ENCODE results near the gene ZBTB4. TPM values are rescaled to one million over a fixed set of nuclear protein-coding genes. Genes with fewer than 3 reads are reported as not detected.

Gene ZBTB4, protein sequence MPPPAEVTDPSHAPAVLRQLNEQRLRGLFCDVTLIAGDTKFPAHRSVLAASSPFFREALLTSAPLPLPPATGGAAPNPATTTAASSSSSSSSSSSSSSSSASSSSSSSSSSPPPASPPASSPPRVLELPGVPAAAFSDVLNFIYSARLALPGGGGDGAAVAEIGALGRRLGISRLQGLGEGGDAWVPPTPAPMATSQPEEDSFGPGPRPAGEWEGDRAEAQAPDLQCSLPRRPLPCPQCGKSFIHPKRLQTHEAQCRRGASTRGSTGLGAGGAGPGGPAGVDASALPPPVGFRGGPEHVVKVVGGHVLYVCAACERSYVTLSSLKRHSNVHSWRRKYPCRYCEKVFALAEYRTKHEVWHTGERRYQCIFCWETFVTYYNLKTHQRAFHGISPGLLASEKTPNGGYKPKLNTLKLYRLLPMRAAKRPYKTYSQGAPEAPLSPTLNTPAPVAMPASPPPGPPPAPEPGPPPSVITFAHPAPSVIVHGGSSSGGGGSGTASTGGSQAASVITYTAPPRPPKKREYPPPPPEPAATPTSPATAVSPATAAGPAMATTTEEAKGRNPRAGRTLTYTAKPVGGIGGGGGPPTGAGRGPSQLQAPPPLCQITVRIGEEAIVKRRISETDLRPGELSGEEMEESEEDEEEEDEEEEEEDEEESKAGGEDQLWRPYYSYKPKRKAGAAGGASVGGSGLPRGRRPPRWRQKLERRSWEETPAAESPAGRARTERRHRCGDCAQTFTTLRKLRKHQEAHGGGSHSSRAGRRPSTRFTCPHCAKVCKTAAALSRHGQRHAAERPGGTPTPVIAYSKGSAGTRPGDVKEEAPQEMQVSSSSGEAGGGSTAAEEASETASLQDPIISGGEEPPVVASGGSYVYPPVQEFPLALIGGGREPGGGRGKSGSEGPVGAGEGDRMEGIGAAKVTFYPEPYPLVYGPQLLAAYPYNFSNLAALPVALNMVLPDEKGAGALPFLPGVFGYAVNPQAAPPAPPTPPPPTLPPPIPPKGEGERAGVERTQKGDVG
- 27.8 and 44.8 TPM in 2 replicates for total RNA-seq

DNA sequence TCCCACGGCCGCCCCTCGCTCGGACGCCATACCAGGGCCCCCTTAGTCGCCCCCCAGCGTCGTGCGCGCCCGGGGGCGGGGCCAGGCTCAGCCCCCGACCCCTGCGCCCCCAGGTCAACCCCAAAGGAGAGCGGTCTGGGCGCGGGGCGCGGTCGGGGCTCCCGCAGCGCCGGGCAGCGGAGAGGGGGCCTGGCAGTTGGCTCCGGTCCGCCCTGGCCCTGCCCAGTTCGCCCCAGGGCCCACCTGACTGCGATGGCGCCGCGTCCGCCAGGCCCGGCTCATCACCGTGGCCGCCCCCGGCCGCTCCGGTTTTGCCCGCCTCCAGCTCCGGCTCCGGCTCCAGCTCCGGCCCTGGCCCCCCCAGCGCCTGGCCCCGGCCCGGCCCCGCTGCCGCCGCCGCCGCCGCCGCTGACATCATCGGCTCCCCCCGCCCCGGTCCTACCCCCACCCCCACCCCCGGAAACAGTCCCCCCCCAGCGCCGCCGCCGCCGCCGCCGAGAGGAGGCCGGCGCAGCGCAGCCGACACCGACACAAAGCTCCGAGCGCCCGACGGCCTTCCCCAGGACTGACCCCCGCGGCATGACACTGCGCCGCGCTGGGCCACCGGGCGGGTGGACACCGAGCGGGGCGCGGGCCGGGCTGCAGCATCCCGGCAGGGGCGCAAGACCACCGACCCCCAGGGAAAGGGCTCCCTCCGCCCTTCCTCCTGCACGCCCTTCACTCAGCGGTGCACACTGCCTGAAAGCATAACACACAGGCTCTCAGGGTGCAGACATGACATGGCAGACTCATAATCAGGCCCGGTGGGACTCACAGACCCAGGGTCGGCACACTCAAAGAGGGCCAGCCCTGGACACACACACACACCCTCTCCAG, at the start of gene ZBTB4:
ZBTB4 (minus strand) TSS at position 419 of the 876 bp plus-strand sequence. CDS start 12,830 bp downstream, outside the sequence.

DNA sequence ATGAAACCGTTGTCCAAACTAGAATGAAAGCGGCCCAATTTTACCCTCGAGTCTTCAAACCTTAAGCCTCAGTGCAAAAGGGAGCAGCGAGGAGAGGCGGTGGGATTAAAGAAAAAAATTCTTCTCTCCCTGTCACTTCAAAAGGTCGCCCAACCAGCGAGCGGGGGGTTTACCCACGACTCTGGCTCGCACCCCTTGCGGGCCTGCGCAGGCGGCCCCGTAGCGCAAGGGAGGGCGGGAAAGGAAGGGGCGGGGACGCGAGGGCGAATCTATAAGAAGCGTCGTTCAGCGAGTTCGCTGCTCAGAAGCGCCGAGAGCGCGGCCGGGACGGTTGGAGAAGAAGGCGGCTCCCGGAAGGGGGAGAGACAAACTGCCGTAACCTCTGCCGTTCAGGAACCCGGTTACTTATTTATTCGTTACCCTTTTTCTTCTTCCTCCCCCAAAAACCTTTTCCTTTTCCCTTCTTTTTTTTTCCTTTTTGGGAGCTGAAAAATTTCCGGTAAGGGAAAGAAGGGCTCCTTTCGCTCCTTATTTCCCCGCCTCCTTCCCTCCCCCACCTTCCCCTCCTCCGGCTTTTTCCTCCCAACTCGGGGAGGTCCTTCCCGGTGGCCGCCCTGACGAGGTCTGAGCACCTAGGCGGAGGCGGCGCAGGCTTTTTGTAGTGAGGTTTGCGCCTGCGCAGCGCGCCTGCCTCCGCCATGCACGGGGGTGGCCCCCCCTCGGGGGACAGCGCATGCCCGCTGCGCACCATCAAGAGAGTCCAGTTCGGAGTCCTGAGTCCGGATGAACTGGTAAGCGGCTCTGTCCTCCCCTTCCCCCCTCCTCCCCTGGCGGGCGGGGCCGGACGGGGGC, 4.9 kb upstream of the ZBTB4 start, which contains the start of gene POLR2A:
POLR2A (plus strand) TSS at position 300 of the 852 bp plus-strand sequence.

GRCh38 chr17:7481275-7481674, 1.8 kb upstream of the ZBTB4 start, which contains the start of gene SLC35G6:
TSS of gene SLC35G6 (plus strand) at chr17:7481446. CDS start at chr17:7481517, 71 bp downstream.

GRCh38 chr17:7444682-7445618, 34.5 kb downstream of the ZBTB4 start, which contains the start of gene CHRNB1:
TSS of gene CHRNB1 (plus strand) at chr17:7445061. CDS start at chr17:7445128, 67 bp downstream.

DNA sequence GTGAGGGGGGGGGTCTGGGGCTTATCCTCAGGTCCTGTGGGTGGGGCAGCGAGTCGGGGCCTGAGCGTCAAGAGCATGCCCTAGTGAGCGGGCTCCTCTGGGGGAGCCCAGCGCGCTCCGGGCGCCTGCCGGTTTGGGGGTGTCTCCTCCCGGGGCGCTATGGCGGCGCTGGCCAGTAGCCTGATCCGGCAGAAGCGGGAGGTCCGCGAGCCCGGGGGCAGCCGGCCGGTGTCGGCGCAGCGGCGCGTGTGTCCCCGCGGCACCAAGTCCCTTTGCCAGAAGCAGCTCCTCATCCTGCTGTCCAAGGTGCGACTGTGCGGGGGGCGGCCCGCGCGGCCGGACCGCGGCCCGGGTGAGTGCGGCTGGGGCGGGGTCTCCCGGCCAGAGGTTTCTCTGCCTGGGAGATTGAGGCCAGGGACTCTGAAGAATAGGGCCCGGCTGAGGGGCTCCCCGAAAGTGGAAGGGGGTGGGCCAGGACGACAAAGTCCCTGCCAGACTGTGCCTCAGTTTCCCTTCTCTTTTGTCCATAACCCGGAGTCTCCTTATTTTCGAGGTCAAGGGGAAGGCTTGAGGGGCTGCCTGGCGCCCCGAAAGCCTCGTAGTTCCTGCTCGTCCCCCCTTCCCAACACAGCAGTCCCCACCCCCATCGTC, 39.8 kb downstream of the ZBTB4 start, which contains the start of gene FGF11:
FGF11 (plus strand) TSS at position 51 of the 651 bp plus-strand sequence; CDS start at position 160, 109 bp downstream.

GRCh38 chr17:7428557-7428956, 50.9 kb downstream of the ZBTB4 start, which contains the start of gene SPEM3:
TSS of gene SPEM3 (plus strand) at chr17:7428857. CDS start at chr17:7428903, 46 bp downstream.

DNA sequence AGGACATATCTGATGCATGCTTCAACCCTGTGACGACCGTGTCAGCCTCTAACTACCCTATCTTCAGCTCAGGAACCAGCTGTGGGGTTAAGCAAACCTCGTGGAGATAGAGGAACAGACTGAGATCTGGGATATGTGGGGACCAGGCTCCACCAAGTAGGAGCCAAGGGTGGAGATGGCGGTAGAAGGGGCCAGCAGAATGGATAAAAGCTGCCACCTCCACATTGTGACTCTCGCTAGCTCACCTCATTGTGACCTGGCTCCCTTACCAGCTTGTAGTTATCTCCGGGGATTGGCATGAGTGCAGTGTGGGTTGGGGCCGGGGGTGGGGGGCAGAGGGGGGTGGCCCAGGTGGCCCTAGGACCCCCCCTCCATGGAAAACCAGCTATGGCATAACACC, 54.1 kb downstream of the ZBTB4 start, which contains the start of gene SPEM2:
SPEM2 (plus strand) TSS at position 301 of the 400 bp plus-strand sequence; CDS start at position 374, 73 bp downstream.

DNA sequence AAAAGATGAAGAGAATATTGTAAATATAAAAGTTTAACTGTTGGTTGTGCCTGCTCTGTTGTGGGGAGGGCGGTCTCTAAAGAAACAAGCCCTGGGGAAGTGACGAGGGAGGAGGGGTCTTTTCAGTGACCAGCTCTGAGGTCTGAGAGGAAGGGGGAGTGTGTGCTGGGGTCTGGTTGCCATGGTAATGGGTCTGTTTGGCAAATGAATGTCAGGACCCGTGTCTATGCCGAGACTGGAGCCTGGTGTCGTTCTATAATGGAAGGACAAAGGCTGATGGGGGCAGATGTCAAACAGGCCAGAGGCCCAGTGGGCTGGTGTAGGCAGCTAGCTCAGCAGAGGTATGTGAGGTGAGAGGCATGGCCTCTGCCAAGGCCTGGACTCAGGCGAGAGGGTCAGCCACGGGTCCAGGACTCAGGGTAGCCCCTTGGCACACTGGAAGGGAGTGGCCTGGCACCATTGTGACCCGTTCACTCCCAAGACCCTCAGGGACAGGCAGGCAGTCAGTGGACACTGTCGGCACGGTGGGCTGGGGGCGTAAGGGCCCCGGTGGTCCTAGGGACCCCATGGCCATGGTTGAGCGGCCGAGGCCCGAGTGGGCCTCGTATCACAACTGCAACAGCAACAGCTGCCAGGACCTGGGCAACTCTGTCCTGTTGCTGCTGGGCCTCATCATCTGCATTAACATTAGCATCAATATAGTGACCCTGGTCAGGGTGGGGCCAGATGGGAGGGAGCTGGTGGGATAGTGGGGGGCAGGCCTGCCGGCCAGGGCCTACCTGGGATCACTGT, 59.4 kb downstream of the ZBTB4 start, which contains the start of gene SPEM1:
SPEM1 (plus strand) TSS at position 506 of the 792 bp plus-strand sequence; CDS start at position 567, 61 bp downstream.

Other genes starting within 250 kb of the ZBTB4 start
- 84.8 and 108 TPM in 2 replicates for gene DVL2, start 245.1 kb downstream of the ZBTB4 start, total RNA-seq
- gene PHF23, start 240.2 kb downstream of the ZBTB4 start, total RNA-seq, result 47.3 and 68.5 TPM in 2 replicates
- 199 and 406 TPM in 2 replicates for gene GABARAP, start 237.2 kb downstream of the ZBTB4 start, total RNA-seq
- 35.2 and 41.6 TPM in 2 replicates for gene CTDNEP1, start 227.9 kb downstream of the ZBTB4 start, total RNA-seq
- 24.6 and 25.6 TPM in 2 replicates for gene ELP5, start 227.4 kb downstream of the ZBTB4 start, total RNA-seq
- gene CLDN7, start 217.2 kb downstream of the ZBTB4 start, total RNA-seq, result 4.1 and 6.5 TPM in 2 replicates
- 0.17 and 0.44 TPM in 2 replicates for gene SLC2A4, start 197.9 kb downstream of the ZBTB4 start, total RNA-seq
- 0.17 and 0.29 TPM in 2 replicates for gene YBX2, start 185.0 kb downstream of the ZBTB4 start, total RNA-seq
- 469 and 682 TPM in 2 replicates for gene EIF5A, start 172.0 kb downstream of the ZBTB4 start, total RNA-seq
- gene GPS2, start 164.3 kb downstream of the ZBTB4 start, total RNA-seq, result 40.1 and 47.6 TPM in 2 replicates
- 20.2 and 23.5 TPM in 2 replicates for gene NEURL4, start 150.3 kb downstream of the ZBTB4 start, total RNA-seq
- gene ACAP1, start 143.1 kb downstream of the ZBTB4 start, total RNA-seq, result 0.58 and 0.99 TPM in 2 replicates
- gene KCTD11, start 127.5 kb downstream of the ZBTB4 start, total RNA-seq, result 6.1 and 13.1 TPM in 2 replicates
- gene TMEM95, start 124.5 kb downstream of the ZBTB4 start, total RNA-seq, result not detected in 2 replicates
- gene TNK1, start 98.5 kb downstream of the ZBTB4 start, total RNA-seq, result 0.66 and 0.73 TPM in 2 replicates
- 38.7 and 48.1 TPM in 2 replicates for gene PLSCR3, start 85.1 kb downstream of the ZBTB4 start, total RNA-seq
- 95.8 and 132 TPM in 2 replicates for gene TMEM256, start 75.5 kb downstream of the ZBTB4 start, total RNA-seq
- gene NLGN2, start 71.8 kb downstream of the ZBTB4 start, total RNA-seq, result 16.1 and 18.2 TPM in 2 replicates
- gene SPEM1, start 59.3 kb downstream of the ZBTB4 start, total RNA-seq, result not detected in 2 replicates
- not detected in 2 replicates for gene SPEM2, start 54.0 kb downstream of the ZBTB4 start, total RNA-seq
- not detected in 2 replicates for gene SPEM3, start 50.8 kb downstream of the ZBTB4 start, total RNA-seq
- gene TMEM102, start 44.2 kb downstream of the ZBTB4 start, total RNA-seq, result 1.3 and 1.9 TPM in 2 replicates
- gene FGF11, start 40.1 kb downstream of the ZBTB4 start, total RNA-seq, result 0.58 and 2.8 TPM in 2 replicates
- gene CHRNB1, start 34.6 kb downstream of the ZBTB4 start, total RNA-seq, result 6.8 and 10.3 TPM in 2 replicates
- gene SLC35G6, start 1.8 kb upstream of the ZBTB4 start, total RNA-seq, result not detected in 2 replicates
- gene POLR2A, start 4.7 kb upstream of the ZBTB4 start, total RNA-seq, result 104 and 111 TPM in 2 replicates
- 17.0 and 18.4 TPM in 2 replicates for gene TNFSF12, start 69.4 kb upstream of the ZBTB4 start, total RNA-seq
- gene TNFSF13, start 79.1 kb upstream of the ZBTB4 start, total RNA-seq, result 2.0 and 2.2 TPM in 2 replicates
- gene SENP3, start 82.3 kb upstream of the ZBTB4 start, total RNA-seq, result 59.2 and 68.1 TPM in 2 replicates
- 30.4 and 79.9 TPM in 2 replicates for gene CD68, start 100.0 kb upstream of the ZBTB4 start, total RNA-seq
- gene MPDU1, start 104.2 kb upstream of the ZBTB4 start, total RNA-seq, result 94.1 and 137 TPM in 2 replicates
- gene SOX15, start 110.5 kb upstream of the ZBTB4 start, total RNA-seq, result 0.66 and 0.73 TPM in 2 replicates
- 34.9 and 47.3 TPM in 2 replicates for gene FXR2, start 135.3 kb upstream of the ZBTB4 start, total RNA-seq
- 43.8 and 45.5 TPM in 2 replicates for gene SAT2, start 148.2 kb upstream of the ZBTB4 start, total RNA-seq
- gene SHBG, start 150.5 kb upstream of the ZBTB4 start, total RNA-seq, result 0.17 and 0.29 TPM in 2 replicates
- gene ATP1B2, start 171.3 kb upstream of the ZBTB4 start, total RNA-seq, result 0.17 TPM in 1 of 2 replicates, not detected in the other
- 18.3 and 35.4 TPM in 2 replicates for gene TP53, start 207.9 kb upstream of the ZBTB4 start, total RNA-seq
- gene WRAP53, start 208.8 kb upstream of the ZBTB4 start, total RNA-seq, result 3.6 and 6.4 TPM in 2 replicates
- 0.83 and 1.0 TPM in 2 replicates for gene EFNB3, start 225.6 kb upstream of the ZBTB4 start, total RNA-seq
- gene DNAH2, start 238.1 kb upstream of the ZBTB4 start, total RNA-seq, result 0.17 and 0.29 TPM in 2 replicates